ENCODE results near the gene PDGFD. TPM values are rescaled to one million over a fixed set of nuclear protein-coding genes. Genes with fewer than 3 reads are reported as not detected.

PDGFD gene
- total and polyA plus RNA-seq, 2 donors (not counting 3 experiments of a cell fraction or from before 2014, with no cell fraction given): 6.3 to 13.1 TPM

DNA sequence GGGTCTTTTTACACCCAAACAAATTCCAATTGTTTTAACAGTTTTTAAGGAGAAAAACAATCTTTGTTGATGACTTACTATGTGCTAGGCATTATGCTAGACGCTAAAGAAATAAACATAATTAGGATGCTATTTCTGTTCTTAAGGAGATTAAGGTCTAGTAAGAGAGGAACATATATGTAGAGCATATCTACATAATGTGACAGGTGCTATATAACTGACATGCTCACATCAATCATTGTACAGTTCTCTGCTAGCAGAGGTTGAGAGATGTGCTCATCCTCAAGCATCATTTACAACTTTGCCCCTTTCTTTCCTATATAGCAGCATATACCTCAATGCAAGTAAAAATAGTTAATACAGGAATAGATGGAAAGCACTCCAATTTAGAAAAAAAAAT, 37.5 kb downstream of the PDGFD start:
- BruUV-seq (replicated peaks): no TSS peak
- Histone ChIP-seq H3K9me3 (replicated peaks; ENCODE audit: control insufficient read depth, insufficient read depth, low read length) (no peaks in the 10 kb centered on the region), H3K27ac (ENCODE audit: insufficient read depth, low read depth, low read length) (no peak overlapping the region), H2AFZ (ENCODE audit: low read depth, low read length) (no peak overlapping the region), H3K4me3 (replicated peaks in 1 of 3; ENCODE audit: insufficient read depth in 1 of 3, low read depth in 1 of 3, low read length in 3 of 3) (no peak overlapping the region), H3K4me2 (ENCODE audit: insufficient read depth, low read length) (no peak overlapping the region), H3K27me3 (ENCODE audit: control insufficient read depth in 2 of 2, insufficient read depth in 2 of 2, low read length in 2 of 2) (no peaks in the 10 kb centered on the region), H3K36me3 (ENCODE audit: control insufficient read depth in 2 of 2, extremely low read depth in 1 of 2, insufficient read depth in 2 of 2, low read length in 2 of 2) (no peaks in the 10 kb centered on the region), H3K9me1 (replicated peaks; ENCODE audit: control insufficient read depth, extremely low read depth, insufficient read depth, low read length) (no peaks in the 10 kb centered on the region), H3K9ac (replicated peaks; ENCODE audit: extremely low read depth, insufficient read depth, low read length) (no peak overlapping the region), H3K4me1 (ENCODE audit: control insufficient read depth, extremely low read depth, insufficient read depth, low read length) (no peaks in the 10 kb centered on the region), H3K79me2 (ENCODE audit: control insufficient read depth, insufficient read depth, low read length) (no peaks in the 10 kb centered on the region), H4K20me1 (replicated peaks; ENCODE audit: control insufficient read depth, extremely low read depth, insufficient read depth, low read length) (no peaks in the 10 kb centered on the region)
- TF ChIP-seq GATA2 (IDR thresholded peaks at IDR 0.05; ENCODE audit: insufficient read depth, insufficient read length, low read depth, low read length): no peak
- TF ChIP-seq MAX (IDR thresholded peaks at IDR 0.05; ENCODE audit: insufficient read depth, insufficient read length): no peak
- TF ChIP-seq, protein P1, sequence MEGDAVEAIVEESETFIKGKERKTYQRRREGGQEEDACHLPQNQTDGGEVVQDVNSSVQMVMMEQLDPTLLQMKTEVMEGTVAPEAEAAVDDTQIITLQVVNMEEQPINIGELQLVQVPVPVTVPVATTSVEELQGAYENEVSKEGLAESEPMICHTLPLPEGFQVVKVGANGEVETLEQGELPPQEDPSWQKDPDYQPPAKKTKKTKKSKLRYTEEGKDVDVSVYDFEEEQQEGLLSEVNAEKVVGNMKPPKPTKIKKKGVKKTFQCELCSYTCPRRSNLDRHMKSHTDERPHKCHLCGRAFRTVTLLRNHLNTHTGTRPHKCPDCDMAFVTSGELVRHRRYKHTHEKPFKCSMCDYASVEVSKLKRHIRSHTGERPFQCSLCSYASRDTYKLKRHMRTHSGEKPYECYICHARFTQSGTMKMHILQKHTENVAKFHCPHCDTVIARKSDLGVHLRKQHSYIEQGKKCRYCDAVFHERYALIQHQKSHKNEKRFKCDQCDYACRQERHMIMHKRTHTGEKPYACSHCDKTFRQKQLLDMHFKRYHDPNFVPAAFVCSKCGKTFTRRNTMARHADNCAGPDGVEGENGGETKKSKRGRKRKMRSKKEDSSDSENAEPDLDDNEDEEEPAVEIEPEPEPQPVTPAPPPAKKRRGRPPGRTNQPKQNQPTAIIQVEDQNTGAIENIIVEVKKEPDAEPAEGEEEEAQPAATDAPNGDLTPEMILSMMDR (IDR thresholded peaks at IDR 0.05; ENCODE audit: extremely low read depth in 1 of 2, insufficient read depth in 1 of 2, low read depth in 1 of 2, low read length in 2 of 2): no peak
- TF ChIP-seq MYC (IDR thresholded peaks at IDR 0.05; ENCODE audit: low read depth, low read length): no peak
- TF ChIP-seq POLR2AphosphoS5 (IDR thresholded peaks at IDR 0.05; ENCODE audit: insufficient read depth, low read depth, low read length): no peak
- no peak for TF ChIP-seq FOS (IDR thresholded peaks at IDR 0.05; ENCODE audit: borderline replicate concordance, insufficient read depth, low read length)
- DNase-seq (ENCODE audit: low read depth, low spot score) (no peak), FAIRE-seq (no peak)
- intact Hi-C loops (cut with micrococcal nuclease) (no loop called here), dilution Hi-C loops (cut with MboI; ENCODE audit: extremely low pct_ligation_motif_present, low sequenced_read_pairs) (no loop called here)
- CTCF ChIA-PET: no interaction called here
- POLR2A ChIA-PET: no interaction called here

Measured in endothelial cell of umbilical vein (primary cell).